Fibroblast of skin of right quadriceps (primary cell): ENCODE measurements around the gene CCDC116.
"Not testable (repeated sequence)": the region's sequence is repeated elsewhere in the genome, so short reads cannot be mapped to it uniquely, and the experiment has no call there.

Experiments used
- DNase-seq: peaks from one replicate; pipeline ENCODE4 v3.0.0-alpha.2; 2013

CCDC116 gene

DNA sequence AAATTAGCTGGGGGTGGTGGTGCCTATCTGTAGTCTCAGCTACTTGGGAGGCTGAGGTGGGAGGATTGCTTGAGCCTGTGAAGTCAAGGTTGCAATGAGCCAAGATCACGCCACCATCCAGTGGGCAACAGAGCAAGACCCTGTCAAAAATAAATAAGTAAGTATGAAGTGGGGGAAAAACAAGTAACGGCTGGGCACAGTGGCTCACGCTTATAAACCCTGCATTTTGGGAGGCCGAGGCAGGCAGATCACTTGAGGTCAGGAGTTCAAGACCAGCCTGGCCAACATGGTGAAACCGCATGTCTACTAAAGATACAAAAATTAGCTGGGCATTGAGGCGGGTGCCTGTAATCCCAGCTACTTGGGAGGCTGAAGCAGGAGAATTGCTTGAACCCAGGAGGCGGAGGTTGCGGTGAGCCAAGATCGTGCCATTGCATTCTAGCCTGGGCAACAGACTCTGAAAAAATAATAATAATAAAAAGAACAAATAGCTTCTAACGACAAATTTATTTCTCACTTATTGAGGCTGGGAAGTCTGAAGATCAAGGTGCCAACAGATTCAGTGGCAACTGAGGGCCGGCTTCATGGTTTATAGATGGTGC is 22.9 kb upstream of the CCDC116 start:
- DNase-seq, result not testable (repeated sequence)

DNA sequence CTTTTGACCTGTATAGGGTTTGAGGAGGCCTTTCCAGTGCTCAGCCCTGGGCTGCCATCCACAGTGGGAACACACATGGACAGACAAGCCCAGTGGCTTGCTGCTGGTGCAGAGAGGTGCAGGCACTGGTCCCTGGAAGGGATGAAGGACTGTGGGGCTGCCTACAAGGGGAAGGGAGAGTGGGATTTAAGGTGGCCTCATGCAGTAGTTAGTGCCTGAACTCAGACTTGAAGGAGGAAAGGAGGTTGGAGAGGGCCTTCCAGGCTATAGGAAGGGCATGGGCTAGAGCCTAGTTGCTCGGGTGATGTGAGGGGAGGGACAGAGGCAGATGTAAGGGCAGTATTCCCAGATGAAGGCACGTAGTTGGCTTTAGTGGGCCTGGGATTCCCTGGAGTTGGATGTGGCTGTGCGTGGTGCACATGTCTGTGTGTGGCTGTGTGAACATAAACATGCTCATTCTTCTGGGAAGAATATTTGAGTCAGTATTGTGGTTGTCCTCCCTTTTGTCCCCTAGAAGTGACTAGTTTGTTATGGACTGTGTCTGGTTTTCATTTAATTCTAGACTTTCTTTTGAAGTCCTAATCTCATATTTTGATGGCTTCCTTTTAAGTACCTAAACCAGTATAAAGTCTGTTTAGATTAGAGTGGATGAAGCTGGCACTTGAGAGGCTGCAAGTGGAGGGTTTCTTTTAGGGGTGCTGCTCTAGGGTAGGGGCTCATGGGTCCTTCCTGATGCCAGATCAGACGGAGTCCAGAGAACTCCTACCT is 21.2 kb upstream of the CCDC116 start:
- DNase-seq, result no peak

DNA sequence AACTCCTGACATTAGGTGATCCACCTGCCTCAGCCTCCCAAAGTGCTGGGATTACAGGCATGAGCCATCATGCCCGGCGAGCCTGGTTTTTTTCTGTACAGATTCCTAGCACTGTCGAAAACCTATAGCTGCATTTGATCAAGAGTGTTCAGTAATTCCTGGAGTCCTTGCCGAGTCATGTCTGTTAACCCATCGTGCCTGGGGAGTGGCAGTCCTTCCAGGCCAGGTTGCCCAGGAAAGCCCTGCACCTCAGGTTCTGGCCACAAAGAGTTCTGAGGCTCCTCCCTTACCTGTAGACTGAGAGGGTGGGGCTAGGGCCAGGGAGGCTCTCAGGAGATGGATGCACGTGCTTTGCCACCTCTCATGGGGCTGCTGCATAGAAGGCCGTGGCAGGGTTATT is 19.7 kb upstream of the CCDC116 start:
- no peak for DNase-seq

DNA sequence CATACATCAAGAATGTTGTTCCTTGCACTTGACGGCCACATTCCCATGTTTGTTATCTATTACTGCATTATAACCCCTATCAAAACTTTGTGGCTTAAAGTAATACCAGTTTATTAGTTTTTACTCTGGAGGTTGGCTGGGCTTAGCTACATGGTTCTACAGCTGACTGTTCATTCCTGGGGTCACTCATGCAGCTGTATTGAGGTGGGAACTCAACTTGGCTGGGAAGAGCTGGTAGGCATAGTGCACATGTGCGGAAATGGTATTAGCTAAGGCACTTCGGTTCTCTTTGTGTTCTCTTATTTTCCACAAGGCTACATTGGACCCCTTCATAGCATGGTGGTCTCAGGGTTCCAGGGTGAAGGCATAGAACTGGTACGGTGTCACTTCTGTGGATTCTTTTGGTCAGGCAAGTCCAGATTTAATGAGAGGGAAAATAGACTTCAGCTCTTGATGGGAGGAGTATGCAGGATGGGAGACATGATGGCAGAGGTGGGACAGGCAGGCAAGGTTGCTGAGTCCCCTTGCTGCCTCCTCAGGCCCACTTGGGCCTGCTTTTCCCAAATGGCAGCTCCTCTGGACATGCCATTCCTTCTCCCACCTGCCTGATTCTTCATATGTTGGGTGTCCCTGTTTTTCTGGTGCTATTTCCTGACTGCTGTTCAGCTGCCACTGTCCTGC is 18.9 kb upstream of the CCDC116 start:
- no peak for DNase-seq

DNA sequence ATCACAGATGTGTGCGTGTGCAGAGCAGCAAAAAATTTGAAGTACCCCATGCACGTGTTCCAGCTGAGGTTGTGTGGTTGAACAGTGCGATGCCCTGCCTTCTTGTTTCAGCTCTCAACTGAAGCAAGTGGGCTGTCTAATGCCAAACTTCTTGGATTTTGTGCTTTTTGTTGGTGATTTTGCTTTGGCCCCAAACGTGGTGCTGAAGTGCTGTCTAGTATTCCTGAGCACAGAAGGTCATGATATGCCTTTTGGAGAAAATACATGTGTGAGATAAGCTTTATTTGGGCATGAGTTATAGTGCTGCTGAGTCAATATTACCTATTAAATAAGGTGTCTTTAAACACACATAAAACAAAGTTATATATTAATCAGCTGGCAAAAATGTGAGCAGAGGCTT is 16.8 kb upstream of the CCDC116 start:
- no peak for DNase-seq

DNA sequence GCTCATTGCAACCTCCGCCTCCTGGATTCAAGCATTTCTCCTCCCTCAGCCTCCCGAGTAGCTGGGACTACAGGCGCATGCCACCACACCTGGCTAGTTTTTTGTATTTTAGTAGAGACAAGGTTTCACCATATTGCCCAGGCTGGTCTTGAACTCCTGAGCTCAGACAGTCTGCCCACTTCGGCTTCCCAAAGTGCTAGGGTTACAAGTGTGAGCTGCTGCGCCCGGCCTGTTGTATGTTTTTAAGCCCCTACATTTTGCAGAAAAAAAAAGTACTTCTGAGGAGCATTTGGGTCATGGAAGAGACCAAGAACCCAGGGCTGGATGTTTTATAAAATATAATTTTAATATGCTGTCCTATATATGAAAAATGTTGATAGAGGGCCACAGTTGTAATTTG is 15.2 kb upstream of the CCDC116 start:
- not testable (repeated sequence) for DNase-seq

DNA sequence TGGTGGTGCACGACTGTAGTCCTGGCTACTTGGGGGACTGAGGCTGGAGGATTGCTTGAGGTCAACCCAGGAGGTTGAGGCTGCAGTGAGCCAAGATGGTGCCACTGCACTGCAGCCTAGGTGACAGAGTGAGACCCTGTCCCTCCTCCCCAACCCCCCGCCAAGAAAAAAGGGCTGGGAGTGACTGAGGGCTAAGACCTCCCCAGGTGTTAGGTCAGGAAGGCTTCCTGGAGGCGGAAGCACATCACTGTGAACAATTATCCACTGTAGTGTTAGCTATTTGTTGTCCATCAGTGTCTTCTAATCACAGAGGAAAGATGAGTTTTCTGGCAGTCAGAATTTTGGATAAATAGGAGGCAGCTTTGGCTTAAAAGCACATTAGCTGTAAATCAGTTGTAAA is 11.5 kb upstream of the CCDC116 start:
- no peak for DNase-seq

DNA sequence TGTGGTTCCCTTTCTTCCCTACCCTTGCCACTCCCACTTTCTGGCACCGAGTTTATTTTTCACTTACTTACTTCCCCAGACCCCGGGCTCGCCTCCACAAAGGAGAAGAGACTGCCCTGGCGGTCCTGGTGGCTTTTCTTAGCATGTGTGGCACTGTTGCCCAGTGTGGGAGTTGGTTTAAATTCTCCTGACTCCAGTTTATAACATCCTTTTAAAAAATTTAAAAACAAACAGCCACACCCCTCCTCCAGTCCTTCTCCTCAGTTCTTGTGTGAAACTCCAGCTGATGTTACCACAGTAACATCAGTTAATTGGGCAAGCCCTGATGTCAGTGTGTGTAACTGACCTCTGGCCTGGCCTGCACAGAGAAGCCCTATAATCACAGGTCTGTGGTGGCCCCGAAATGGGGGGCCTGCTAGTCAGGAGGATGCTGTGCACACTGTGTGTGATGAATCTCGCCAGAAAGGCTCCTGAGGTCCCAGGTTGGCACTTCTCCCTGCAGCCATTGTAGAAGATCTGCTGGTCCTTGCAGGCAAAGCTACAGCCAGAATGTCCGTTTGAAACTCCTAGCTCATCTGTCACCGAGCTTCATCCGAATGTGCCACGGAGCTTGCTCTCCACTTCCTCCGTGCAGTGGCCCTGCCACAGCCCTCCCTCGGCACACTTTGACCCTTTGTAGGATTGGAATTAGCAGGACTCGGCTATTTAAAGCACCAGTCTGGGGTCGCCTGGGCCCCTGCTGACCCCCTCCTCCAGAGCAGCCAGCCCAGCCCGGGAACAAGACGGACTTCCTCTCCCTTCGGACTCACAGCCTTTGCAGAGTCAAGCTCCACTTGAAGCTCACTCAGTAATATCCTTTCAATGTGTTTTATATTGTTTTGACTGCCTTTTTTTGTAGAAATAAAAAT is 10.3 kb upstream of the CCDC116 start:
- DNase-seq, result no peak

DNA sequence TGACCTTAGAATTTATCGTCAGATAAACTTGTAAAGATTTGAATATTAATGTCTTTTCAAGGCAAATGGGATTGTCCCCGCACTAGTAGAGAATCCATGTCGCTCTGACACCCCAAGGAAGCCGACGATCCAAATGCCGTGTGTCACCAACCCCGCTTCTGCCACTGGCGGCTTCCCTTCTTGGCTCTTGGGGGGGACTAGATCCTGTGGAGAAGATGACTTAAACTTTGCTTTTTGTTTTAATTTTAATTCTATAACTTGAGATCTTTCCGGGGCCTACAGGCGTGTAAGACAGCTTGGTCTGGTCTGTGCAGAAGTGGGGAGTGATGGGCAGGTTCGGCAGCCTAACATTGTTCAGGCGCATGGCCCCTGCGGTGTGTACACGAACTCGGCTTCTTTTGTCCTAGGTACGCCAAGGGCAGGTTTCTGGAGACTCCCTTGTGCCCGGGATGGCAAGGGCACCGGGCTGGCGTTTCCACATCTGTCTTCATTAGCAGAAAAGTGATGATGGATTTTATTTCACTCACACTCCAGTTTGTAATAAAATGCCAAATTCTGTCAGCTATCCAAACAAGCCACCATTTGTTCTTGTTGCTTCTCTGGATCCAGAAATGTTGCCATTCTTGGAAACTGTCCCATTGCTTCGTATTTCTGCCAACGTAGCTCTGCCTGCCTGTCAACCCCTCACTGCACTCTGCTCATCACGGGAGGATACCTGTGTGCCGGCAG is 9.5 kb upstream of the CCDC116 start:
- DNase-seq, result no peak

DNA sequence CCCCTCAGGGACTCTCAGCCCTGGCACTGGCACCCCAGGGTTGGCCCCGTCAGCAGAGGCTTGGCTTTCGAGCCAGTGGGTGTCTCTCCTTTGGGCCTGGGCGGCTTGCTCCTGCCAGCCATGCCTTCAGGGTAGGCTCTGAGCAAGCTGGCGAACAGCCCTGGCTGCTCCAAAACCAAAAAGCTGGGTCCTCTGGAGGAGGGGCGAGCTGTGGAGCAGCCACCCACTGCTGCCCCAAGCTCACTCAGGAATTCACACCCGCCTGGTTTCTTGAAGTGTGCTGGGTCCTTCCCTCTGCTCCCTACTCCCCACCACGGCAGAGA is 9.0 kb upstream of the CCDC116 start:
- DNase-seq, result no peak

DNA sequence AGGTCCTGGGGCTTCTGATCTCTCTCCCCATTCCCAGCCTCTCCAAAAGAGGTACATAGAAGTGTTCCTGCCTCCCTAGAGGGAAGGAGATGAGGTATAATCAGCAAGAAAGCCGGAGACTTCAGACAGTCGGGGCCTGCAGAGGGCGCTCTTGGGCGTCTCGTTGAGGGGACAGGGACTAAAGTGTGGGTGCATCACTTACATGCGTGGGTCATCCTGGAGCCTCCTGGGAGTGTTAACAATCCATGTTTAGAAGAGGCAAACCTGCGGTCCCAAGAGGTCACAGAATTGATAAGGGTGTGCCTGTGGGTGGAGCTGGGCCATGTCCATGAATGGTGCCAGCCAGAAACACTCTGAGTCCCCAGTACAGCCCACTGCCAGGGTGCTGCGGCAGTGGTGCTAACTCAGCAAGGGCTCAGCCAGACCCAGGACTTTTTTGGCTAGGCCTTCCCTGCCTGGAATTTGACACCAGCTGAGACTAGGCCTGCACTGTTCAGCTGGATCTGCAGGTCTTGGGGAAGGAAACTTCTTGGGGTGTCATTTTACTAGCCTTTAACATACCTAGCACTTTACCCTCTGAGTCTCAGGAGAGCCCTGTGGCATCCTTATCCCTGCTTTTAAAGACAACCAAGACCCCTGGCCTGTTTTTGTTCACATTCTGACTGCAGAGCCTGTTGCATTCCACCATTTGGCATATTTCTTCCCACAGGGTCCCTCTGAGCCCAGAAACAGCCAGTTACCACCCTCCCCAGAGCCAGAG is 8.3 kb upstream of the CCDC116 start:
- DNase-seq, result no peak

DNA sequence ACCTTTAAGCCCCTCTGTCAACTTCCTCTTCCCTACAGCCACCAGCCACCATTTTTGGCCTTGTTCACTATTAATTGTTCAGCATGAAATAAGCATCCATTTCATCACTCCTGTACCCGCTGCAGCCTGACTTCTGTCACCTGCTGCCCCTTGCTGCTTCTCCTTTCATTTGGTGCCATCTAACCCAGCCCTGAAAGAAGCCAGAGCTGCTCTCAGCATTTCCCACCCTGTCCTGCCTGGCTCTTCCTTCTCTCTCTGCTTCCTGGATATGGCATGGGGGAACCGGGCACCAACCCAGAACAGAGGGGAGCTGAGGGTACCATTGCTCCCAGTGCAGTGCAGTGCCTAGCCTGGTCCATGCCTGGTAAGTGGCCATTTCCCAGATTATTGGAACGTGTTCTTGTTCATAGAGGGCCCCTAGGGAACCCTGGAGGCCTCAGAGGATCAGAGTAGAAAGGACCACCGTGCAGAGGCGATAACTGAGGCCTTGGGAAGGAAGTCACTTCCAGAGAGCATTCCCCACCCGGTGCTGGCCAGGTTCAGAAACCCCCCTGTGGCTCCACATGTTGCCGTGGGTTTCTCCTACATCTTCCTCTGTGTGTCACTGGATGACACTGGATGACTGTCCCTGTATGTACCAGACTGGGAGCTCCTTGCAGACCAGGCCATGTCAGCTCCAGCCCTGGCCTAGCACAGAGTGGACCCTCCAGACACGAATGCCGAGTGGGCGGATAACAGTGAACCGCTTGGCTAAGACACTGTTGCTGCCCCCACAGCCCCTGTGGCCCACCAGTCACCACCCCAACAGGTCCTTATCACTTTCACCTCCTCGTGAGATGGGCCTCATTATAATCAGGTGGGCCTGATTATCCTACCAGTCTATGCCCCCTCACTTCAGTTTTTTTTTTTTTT is 7.4 kb upstream of the CCDC116 start:
- DNase-seq, result no peak

DNA sequence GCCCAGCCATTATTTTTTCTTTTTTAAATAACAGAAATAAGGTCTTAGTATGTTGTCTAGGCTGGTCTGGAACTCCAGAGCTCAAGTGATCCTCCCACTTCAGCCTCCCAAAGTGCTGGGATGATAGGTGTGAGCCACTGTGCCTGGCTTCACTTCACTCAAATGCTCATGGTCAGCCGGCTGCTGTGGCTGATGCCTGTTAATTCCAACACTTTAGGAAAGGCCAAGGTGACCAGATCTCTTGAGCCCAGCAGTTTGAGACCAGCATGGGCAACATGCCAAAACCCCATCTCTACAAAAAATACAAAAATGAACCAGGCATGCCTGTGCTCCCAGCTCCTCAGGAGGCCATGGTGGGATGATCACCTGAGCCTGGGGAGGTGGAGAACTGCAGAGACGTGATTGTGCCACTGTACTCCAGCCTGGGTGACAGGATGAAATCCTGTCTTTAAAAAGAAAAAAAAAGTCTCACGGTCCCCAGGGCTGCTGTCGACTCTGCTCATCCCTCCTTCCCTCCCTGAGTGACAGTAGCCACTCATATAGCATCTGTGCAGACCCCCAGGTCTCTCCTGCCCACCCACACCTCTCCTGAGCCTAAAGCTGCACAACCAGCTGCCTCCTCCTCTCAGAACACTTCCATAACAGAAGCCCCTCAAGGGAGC is 6.4 kb upstream of the CCDC116 start:
- no peak for DNase-seq

DNA sequence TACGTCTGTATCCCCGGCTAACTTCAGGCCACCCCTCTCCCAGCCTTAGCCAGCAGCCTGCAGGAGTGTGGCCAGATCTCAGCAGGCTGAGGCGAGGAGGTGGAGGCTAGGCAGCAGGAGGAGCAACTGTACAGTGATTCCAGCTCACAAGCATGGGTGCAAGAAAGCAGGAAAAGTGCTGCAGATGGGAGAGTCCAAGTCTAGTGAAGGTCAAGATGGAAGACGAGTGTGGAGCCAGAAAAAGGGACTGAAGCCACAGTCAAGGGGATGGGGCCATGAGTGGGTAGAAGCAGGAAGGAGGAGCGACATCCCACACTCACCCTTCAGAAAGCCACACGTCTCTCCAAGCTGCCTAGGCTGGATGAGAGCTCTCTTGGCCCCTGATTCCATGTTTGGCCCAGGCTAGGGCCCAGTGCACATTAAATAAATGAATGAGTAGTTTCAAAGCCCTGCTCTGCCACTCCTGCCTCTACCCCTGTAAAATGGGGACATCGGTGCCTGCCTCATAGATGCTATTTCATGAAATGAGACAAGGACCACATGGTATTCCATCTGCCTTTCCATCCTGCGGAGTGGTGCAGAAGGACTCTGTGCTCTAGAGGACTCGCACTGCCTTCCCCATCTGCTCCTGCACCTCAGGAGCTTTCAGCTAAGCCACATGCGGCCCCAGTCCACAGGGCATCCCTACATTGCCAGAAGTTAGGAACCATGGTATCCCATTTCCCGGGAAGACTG is 5.7 kb upstream of the CCDC116 start:
- no peak for DNase-seq

DNA sequence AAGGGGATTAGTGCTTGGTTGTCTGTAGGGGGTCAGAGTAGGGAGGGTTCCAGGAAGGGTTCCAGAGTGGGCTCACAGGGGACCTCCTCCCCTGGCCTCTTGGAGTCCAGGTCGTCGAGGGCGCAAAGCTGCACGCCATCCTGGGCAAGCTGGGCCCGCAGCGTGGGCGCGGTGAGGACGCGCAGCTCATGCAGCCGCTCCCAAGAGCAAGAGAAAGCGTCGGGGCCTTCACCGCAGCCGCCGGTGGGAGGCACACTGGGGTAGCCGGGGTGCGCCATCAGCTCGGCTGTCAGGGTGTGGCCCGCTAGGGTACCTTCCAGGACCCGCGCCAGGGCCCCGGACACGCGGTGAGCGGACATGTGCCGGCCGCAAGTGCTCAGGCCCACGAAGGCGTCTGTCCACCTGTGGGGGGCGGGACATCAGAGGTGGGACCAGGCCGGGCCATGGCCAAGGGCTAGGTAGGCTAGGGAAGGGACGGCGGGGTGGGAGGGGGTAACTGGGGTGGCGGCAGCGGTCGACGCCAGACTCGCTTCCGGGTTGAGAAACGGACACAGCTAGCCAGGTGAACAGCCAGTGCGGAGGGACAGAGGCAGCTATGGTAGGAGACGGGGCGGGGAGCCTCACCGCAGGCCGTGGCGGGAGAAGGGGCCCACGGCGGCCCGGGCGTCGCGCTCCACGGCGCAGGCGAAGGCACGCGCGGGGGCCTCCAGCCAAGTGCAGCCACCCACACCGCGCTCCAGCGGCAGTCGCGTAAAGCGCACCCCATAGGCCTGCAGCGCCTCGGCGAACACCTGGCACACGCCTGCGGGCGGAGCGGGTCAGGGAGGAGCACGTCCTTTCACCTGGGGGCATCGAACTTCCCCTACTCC is 3.9 kb upstream of the CCDC116 start:
- DNase-seq, result no peak

DNA sequence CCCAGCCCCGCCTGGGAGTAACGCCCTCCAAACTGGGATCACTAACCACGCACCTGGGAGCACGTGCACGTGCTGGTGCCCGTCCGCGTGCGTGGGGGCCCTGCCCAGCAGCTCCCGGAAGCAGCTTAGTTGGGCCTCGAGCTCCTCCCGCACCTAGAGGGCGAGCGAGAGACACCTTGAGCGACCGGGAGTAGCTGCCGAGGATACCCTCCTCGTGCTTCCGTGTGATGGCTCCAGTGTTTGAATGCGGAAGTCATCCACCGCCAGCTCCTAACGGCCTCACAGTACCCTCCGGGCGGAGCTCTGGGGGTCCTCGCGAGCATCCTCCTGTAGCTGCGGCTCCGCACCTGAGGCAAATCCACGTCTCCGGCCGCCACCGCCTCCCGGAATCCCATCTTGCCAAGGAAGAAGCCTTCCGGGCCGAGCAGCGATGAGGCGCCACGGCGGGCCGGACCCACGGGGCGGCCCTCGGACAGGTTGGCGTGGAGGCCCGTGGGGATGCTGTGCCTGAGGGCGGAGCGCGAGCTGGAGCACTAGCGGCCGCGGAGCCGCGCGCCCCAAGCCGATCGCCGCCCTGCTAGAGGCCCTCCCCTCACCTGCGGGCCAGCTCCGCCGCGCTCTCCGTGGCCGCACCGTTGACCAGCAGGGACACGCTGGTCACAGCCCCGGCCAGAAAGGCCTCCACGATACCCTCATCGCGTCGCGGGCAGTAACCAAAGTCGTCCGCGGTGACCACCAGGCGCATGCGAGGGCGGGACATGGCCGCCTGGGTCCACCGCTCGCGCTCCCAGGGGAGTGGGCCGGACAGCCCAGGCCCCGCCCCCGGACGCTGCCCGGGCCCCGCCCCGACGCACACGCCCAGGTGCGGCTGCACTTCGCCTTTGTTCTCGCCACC is 3.1 kb upstream of the CCDC116 start, which contains the start of gene YDJC:
YDJC (minus strand) TSS at position 768 of the 895 bp plus-strand sequence; CDS start at position 760, 8 bp downstream.
- DNase-seq, result peak; percentile 88

DNA sequence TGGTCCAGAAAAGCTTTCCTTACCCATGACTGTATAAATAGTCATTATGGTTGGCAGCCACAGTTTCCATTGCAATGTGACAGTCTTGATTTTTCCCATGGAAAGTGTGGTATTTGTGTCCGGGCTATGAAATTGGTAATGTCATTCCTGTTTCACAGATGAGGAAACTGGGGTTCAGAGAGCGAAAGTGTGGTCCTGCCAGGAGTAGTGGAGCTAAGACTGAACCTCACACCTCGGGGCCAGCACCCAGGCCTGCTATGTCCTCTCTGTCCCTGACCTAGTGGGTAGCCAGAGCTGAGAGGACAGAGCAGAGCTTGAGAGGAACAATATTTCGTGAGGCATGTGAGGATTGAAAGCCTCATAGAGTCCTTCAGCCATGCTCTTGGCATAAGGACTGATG is 1.5 kb upstream of the CCDC116 start:
- DNase-seq, result no peak
